SK-N-MC (cell line): Measurements from ENCODE around the gene TEDDM1.

Experiments
- EZH2 ChIP-seq: fragments of 200-600 bp; sonication (generic); IDR thresholded peaks from one replicate; pipeline ENCODE4 v1.6.1; 2017; ENCODE audit warnings: antibody characterized with exemption
- POLR2AphosphoS5 ChIP-seq: IDR thresholded peaks from 2 replicates; pipeline ENCODE4 v1.6.1; 2012; ENCODE audit warnings: mild to moderate bottlenecking, low read depth, low read length, borderline replicate concordance

DNA sequence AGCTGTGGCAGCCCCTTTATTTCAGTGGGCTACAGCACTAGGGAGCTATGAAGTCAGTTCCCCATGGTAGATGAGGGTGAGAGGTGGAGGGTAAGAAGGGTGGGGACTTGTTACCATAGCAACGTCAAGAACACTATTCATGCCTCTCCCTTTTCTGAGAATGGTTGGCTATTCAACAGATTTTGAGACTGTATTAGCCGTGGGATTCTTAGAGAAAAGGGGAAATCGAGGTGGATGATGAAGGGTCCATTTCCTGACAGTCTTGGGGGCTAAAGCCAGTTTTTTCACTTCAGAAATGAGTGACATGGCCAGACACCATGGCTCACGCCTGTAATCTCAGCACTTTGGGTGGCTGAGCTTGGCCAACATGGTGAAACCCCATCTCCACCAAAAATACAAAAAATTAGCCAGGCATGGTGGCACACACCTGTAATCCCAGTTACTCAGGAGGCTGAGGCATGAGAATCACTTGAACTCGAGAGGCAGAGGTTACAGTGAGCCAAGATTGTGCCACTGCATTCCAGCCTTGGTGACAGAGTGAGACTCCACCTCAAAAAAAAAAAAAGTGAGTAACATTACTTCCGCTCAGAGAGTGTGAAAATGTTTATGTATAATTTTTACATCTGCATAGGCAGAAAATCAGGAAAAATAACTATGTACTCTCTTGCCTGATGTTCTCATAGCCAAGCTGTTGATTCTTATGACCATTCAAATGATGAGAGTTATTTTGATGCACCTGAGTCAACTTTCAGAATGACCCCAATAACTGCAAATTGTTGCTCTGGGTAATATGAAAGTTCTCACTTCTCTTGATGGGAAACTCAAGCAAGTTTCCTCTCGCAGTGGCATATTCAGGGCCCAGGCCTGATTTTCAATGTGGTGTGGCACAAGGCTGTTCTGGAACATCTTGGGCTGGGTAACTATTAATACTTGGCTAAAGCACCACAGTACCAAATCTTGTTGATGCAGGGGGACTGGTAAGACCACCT, 26.3 kb upstream of the TEDDM1 start:
- no peak for TF ChIP-seq EZH2
- TF ChIP-seq POLR2AphosphoS5, result no peak
